Hematopoietic multipotent progenitor cell treated with erythropoietin and hydrocortisone succinate and interleukin-3 and kit ligand, for 8 days (in vitro differentiated cells): ENCODE results near the gene ZNF787.

Experiments
- DNase-seq: peaks from one replicate; pipeline ENCODE4 v3.0.0-alpha.2; 2015

The ZNF787 gene

DNA sequence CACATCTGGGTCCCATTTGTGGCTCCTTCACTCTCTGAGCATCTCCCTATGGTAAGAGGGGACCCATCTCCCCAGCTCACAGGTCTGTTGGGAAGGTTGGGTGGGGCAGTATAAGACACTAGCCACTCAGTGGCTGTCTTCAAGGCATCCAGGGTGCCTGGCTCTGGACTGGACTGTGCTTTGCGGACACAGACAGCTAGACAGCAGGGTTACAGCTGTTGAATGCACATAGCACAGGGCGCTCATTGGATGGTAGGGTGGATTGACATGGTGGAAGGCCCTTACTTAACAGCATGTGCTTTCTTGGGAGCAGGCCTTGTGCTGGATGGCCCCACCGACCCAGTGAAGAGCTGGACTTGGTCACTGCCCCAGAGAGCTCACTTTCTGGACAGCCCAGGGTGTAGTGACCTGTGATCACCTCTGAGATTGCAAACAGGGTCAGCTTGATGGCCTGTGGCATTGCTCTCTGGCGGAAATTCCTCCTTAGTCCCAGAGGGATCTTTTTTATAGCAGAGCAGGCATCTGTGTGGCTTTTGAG, 21.9 kb upstream of the ZNF787 start:
- no peak for DNase-seq

DNA sequence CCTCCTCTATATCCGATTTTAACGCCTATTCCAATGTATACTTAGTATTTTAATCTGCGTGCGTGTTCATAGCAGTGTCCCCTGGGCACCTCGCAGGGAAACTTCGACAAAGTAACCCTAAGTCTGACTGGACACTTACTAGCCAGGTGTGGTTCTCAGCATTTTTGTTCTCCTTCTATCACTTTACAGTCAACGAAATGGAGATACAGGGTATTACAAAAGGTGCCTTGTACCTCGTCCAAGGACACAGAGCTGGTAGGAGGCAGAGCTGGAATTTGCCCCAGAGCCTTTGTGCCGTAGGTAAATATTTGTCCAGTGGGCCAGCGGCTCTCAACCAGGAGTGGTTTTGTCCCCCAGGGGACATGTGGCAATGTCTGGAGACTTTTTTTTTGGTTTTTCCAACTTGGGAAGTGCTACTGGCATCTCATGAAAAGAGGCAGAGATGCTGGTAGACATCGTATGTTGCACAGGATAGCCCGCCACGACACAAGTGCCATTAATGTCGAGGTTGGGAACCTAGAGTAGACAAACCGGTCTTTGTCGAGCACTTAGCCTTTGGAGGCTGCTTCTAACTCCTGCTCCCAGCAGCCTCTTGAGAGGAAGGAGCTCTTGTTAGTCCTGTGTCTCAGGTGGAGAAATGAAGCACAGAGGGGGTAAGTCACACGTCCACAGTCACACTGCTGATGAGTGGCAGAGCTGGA, 21.1 kb upstream of the ZNF787 start:
- DNase-seq = no peak

DNA sequence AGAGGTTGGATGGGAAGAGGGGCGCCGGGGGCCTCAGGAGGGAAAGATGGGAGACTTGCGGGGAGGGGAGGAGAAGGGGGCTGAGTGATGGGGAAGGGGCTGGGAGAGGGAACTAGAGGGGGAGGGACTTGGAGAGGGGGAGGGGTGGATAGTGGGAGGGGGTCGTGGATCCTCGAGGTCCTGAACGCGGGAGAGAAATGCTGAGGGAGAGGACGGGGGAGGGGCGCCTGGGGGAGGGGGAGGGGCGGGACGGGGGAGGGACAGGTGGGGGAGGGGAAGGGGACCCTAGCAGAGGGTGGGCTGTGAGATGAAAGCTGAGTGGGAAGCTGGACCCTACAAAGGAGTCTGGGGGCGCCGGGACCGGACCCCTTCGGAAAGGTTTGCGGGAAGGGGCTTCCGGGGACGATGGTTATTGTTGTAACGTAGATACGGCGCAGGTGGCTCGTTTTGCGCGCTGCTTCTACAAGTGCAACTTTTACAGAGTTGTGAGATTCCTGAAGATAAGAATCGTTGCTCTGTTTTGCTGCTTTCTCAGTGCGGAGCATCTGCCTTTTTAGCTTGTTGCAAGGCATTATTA, 20.4 kb upstream of the ZNF787 start:
- DNase-seq = peak; percentile 27

DNA sequence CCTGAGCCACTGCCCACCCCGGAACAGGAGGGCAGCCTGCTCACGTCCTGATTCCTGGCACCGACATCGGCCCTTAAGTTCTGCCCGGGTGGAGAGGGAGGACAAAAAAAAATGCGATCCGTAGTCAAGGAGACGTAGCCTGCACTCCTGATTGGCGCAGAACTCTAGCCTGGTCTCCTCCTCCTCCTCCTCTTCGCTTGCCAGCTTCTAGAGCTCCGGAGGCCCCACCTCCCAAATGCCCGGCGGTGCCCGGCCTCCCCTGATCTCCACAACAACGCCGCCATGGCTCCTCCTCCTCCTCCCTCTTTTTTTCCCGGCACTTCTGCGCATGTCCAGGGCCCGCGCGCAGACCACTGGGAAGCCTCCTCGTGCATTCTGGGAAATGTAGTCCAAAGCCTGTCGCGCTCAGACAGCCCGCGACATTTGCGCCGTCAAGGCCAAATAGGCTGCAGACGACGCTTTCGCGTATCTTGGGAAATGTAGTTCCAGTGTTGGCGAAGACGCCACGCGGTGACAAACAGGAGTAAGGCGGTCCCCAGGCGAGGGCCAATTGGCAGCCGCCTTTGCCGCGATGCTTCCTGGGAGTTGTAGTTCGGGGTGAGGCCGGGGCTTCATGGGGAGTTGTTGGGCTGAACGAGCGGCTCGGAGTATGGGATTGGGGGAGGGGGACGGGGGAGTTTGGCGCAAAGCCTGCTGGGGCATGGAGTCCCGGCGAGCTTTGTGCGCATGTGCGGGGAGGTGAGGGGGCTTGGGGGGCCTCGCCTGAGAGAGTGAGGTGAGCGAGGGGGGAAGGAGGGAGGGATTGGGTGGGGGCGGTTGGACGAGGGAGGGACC, 19.7 kb upstream of the ZNF787 start, which contains the start of gene ZNF444:
TSS of gene ZNF444 (plus strand) at position 705 of the 834 bp plus-strand sequence. CDS start 5,625 bp downstream, outside the sequence.
- DNase-seq = peak; percentile 99

GRCh38 chr19:56139847-56140582, 18.9 kb upstream of the ZNF787 start:
- peak; percentile 61 for DNase-seq

- DNase-seq = no peak
Measured at GRCh38 chr19:56138069-56138468, 17.0 kb upstream of the ZNF787 start.

- no peak for DNase-seq
Measured at GRCh38 chr19:56137405-56137804, 16.3 kb upstream of the ZNF787 start.

GRCh38 chr19:56136362-56136761, 15.3 kb upstream of the ZNF787 start:
- no peak for DNase-seq

- no peak for DNase-seq
Measured at GRCh38 chr19:56134654-56134921, 13.5 kb upstream of the ZNF787 start.

- peak; percentile 56 for DNase-seq
Measured at GRCh38 chr19:56133858-56134653, 13.0 kb upstream of the ZNF787 start.

DNA sequence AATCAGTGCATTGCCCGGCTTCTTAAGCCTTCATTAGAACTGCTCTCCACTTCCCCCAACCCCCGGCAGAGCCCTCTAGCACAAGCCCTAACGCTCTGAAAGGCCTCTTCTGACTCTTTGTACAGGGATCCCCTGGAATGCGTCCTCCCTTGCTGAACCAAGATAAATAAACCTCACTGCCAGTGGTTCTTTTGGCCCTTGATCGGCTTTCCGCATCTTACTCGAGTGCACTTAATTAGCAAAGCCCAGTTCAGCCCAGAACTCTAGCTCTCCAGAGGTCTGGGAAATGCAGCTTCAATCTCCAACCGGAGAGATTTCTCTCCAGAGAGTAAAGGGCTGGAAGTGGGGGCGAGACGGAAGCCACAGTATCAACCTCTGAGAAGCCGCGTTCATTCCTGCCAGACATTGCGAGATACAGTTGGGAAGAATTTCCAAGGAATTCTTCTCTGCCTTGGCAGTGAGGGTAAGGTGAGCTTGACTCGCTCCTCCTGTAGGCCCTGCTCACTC, 11.3 kb upstream of the ZNF787 start:
- no peak for DNase-seq

GRCh38 chr19:56131651-56132050, 10.6 kb upstream of the ZNF787 start:
- DNase-seq = no peak

- DNase-seq = no peak
Measured at GRCh38 chr19:56130006-56130405, 8.9 kb upstream of the ZNF787 start.

DNA sequence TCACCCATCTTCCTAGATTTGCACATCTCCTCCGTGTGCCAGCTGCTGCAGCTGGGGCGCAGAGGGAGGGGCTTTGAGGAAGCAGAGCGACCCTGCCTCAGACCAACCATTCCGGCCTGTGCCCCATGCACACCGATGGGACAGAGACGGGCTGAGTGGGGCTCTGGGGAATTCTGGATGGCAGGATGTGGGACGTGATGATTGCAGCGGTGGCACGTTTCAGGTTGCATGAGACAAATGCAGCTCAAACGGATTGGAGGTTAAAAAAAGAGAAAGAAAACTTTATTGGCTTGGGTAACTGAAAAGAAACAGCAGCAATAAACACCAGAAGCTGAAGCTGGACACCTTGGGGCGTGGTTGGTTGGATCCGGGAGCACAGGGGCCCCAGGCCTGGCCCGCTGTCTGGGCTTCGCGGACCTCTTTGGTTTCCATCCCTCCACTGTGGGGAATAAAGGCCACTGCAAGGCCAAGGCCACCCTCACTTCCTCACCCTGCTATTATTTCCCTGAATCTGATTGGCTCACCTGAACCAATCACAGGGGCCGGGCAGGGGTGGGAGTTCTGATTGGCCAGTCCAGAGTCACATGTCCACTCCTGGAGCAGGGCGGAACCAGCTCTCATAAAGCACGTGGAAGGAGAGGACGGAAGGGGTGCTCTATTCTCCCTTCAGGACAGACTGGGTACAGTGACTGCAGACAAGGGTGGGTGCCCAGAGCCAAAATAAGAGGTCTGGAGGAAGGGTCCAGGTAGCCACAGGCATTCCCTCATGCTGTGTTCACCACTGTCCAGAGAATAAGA, 6.1 kb upstream of the ZNF787 start:
- peak; percentile 41 for DNase-seq

DNA sequence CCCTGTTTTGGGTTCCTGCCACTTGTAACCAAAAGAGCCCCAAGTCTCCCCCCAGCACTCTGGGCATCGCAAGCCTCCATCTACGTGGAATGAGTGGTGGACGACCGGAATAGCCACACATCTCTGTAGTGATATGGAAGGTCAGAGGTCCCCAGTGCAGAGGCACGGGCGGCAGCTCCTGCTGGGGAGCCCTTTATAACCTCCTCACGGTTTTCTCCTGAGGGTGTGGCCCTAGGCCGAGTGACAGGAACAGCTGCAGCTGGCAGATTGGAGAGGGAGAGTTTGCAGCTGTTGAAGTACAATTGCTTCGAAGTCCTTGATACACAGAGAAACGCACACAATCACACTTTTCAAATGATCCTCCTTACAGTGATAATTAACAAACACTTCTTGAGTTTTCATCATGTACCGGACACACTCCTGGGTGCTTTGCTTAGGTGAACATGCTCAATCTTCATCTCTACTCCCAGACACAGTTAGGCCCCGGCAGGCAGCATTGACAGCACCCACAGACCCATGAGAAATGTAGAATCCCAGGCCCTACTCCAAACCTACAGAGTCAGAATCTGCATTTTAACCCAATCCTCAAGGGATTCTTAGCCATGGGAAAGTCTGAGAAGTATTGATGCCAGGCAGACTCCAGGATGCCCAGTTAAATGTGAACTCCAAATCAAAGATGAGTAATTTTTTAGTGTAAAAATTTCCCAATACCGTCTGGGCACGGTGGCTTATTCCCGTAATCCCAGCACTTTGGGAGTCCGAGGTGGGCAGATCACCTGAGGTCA, 4.9 kb upstream of the ZNF787 start:
- DNase-seq = peak; percentile 96

DNA sequence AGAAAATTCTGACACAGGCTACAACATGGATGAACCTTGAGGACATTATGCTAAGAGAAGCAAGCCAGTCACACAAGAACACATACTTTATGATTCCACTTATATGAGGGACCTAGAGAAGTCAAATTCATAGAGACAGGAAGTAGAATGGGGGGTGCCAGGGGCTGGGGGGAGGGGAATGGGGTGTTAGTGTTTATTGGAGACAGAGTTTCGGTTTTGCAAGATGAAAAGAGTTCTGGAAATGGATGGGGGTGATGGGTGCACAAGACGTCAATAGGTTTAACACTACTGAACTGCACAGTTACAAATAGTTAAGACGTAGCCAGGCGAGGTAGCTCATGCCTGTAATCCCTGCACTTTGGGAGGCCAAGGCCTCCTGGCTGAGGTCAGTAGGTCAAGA, 3.5 kb upstream of the ZNF787 start:
- DNase-seq = no peak

DNA sequence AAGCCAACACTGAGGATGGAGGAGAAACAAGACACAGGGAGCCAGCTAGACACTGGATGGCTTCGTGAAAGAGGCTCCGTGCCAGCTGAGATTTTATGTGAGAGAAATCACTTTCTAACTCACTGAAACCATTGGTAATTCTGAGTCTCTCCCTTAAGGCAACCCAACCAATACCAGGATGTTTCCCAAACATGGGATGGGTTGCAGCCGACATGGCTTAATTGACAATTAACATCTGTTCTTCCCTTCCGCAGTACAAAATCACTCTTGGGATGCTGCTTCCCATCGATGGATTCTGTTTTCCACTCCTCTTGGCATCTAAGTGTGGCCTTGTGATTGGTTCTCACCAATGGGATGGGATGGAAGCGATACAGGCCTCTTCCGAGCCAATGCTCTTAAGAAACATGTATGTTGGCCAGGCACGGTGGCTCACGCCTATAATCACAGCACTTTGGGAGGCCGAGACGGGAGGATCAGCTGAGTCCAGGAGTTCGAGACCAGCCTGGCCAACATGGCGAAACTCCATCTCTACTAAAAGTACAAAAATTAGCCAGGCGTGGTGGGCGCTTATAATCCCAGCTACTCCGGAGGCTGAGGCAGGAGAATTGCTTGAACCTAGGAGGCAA, 2.3 kb upstream of the ZNF787 start:
- no peak for DNase-seq

DNA sequence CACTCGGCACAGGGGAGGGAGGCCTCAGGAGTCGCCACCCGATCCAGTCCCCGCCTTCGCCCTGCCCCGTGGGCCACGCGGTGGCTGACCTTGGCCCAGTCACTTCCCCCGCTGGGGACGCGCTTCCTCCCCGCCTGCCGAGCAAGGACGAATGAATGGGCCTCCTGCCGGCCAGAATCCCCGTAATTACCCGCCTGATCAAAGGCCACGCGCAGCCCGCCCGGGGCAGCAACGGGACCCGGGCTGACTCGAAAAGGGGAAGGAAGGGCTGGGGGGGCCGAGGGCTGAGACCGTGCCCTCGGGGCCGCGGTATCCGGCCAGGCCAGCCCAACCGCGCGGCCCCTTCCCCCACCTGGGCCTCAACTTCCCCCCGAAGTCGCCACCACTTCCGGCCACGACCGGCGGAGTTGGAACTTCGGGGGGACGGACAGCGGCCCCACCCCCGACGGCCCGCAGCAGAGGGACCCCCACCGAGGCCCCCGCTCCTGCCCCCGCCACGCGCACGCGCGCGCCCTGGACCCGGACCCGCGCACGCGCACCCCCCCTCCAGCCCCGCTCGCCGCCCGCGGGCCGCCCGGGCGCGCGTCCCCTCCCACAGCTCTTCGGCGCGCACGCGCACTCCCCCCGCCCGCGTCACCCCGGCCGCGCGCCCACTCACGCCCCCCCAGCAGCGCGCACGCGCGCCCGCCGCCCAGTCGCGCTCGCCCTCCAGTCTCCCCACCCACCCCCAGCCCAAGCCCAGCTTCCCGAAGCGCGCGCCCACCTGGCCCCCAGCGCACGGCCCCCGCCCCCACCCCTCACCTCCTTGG, 520 bp downstream of the ZNF787 start:
- peak; percentile 85 for DNase-seq

- DNase-seq = no peak
Measured at GRCh38 chr19:56120002-56120370, 1.1 kb downstream of the ZNF787 start.
